Measurements from ENCODE around the gene MRGPRG.

MRGPRG gene

DNA sequence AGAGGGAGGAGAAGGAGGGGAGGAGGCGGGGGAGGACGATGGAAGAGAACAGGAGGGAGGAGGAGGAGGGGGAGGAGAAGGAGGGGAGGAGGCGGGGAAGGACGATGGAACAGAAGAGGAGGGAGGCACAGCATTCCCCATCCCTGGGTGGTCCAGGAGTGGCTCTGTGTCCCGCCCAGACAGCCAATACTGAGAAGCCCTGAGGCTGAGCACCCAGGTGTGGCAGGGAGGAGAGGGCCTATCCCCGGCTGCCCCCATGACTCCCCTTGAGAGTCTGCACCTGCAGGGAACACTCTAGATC, 12.9 kb upstream of the MRGPRG start:
- no peak overlapping the region for H3K27ac ChIP-seq (ENCODE audit: low read depth, low read length)
- no peaks in the 10 kb centered on the region for H3K36me3 ChIP-seq (ENCODE audit: low read length)
- no peaks in the 10 kb centered on the region for H3K9me3 ChIP-seq (ENCODE audit: insufficient read depth, low read length)
- H3K4me3 ChIP-seq (ENCODE audit: insufficient read depth, low read length, poor library complexity, severe bottlenecking) = no peak overlapping the region
- H3K4me2 ChIP-seq (ENCODE audit: low read depth, low read length, poor library complexity, severe bottlenecking) = no peak overlapping the region
- no peaks in the 10 kb centered on the region for H3K27me3 ChIP-seq (ENCODE audit: low read length)
- no peaks in the 10 kb centered on the region for H3K9me2 ChIP-seq (replicated peaks; ENCODE audit: insufficient read depth, low read length)
- no peak overlapping the region for H3K9ac ChIP-seq (ENCODE audit: low read length)
- H4K20me1 ChIP-seq (ENCODE audit: low read depth, low read length) = no peaks in the 10 kb centered on the region
- no peaks in the 10 kb centered on the region for H3K79me2 ChIP-seq (ENCODE audit: insufficient read depth, low read length)
- no peak overlapping the region for H2AFZ ChIP-seq (ENCODE audit: low read depth, low read length, severe bottlenecking)
- TF ChIP-seq, protein P1, sequence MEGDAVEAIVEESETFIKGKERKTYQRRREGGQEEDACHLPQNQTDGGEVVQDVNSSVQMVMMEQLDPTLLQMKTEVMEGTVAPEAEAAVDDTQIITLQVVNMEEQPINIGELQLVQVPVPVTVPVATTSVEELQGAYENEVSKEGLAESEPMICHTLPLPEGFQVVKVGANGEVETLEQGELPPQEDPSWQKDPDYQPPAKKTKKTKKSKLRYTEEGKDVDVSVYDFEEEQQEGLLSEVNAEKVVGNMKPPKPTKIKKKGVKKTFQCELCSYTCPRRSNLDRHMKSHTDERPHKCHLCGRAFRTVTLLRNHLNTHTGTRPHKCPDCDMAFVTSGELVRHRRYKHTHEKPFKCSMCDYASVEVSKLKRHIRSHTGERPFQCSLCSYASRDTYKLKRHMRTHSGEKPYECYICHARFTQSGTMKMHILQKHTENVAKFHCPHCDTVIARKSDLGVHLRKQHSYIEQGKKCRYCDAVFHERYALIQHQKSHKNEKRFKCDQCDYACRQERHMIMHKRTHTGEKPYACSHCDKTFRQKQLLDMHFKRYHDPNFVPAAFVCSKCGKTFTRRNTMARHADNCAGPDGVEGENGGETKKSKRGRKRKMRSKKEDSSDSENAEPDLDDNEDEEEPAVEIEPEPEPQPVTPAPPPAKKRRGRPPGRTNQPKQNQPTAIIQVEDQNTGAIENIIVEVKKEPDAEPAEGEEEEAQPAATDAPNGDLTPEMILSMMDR (IDR thresholded peaks at IDR 0.05; ENCODE audit: insufficient read depth, low read length, poor library complexity, severe bottlenecking) = no peak
- H3F3A ChIP-seq (ENCODE audit: insufficient read depth) = no peaks in the 10 kb centered on the region

DNA sequence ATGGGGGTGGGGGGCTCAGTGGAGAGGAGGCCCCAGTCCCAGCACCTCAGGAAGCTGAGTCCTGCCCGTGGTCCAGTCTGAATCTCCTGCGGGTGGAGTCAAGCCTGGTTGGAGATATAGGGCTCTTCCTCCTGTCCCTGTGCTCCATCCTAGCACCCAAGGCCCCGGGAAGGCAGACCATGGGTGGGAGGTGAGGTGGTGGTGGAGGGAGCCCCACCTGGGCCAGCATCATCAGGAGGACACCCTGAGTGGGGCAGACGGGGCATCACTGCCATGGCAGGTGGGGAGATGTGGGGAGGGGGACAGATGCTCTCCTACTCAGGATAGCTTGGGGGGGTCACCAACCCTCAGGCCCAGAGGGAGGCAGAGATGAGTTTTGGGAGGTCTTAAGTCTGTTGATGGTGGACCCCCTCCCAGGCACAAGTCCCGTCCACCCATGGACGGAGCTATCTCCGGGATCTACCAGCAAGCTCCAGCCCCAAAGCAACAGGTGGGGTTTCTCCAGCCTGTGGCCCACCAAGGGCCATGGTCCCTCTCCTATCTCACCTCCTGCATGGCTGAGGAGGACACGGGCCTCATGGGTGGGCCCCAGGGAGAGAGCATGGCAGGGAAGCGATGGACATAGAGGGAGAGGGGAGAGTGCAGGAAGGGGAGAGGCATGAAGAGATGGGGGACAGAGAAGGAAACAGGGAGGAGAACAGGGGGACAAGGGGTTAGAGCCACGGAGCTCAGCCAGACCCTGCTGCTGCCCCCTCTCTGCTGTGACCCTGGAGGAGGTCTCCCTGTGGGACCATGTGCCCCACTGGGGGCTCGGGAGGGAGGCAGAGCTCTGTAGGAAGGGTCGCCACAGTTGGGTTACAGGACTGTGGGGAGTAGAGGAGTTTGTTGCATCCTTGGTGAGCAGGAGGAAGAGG, 12.3 kb upstream of the MRGPRG start:
- TF ChIP-seq, protein P1 (IDR thresholded peaks at IDR 0.05; ENCODE audit: insufficient read depth, low read length, poor library complexity, severe bottlenecking) = no peak
- TF ChIP-seq EZH2phosphoT487 (conservative IDR thresholded peaks at IDR 0.05; ENCODE audit: low read length) = no peak
- Histone ChIP-seq H4K20me1 (ENCODE audit: low read depth, low read length) (no peaks in the 10 kb centered on the region), H3K36me3 (ENCODE audit: low read length) (no peaks in the 10 kb centered on the region), H3F3A (ENCODE audit: insufficient read depth) (no peaks in the 10 kb centered on the region), H3K4me3 (ENCODE audit: insufficient read depth, low read length, poor library complexity, severe bottlenecking) (no peak overlapping the region), H3K27ac (ENCODE audit: low read depth, low read length) (no peak overlapping the region), H3K9ac (ENCODE audit: low read length) (no peak overlapping the region), H3K79me2 (ENCODE audit: insufficient read depth, low read length) (no peaks in the 10 kb centered on the region), H3K4me2 (ENCODE audit: low read depth, low read length, poor library complexity, severe bottlenecking) (no peak overlapping the region), H3K9me2 (replicated peaks; ENCODE audit: insufficient read depth, low read length) (no peaks in the 10 kb centered on the region), H2AFZ (ENCODE audit: low read depth, low read length, severe bottlenecking) (no peak overlapping the region), H3K9me3 (ENCODE audit: insufficient read depth, low read length) (no peaks in the 10 kb centered on the region), H3K27me3 (ENCODE audit: low read length) (no peaks in the 10 kb centered on the region)

DNA sequence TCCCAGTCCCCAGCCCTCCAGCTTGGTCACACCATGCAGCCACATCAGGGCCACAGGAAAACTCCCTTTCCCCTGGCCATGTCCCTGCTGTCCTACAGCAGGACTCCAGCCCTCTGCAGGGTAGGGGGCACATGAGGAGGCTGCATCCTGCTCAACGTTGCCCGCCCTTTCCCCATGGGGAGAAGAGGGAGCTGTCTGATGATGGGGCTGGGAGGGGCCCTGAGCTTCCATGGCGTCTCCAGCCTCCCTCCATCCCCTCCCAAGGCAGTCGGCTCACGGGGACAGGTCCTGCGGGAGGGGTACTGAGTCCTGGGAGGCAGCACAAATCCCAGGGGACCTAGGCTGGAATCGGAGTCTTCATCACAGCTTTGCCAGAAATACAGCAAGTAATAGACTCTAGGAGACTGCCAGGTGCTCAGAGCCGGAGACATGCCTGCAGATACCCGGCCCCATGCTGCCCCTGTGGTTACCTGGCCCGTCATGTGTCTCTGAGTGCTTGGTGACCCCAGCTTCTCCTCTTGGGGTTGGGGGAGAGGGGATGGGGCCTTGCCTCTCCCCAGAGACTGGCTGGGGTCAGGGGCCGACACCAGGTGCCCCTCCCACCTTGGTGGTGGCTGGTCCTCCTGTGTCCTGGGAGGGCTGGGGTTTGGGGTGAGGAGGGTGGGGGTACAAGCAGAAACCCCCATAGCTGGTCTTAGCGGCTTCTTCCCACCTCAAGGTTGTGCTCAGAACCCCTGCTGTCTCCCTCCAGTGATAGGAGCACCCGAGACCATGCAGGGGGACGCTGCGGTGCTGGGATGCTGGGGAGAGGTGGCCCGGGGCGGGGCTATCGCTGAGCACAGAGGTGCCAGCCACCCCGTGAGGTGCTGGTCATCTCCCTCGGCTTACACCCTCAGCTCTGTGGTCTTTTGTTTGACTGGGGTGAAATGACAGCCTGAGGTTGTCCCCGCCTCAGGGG, 11.3 kb upstream of the MRGPRG start:
- Histone ChIP-seq H2AFZ (ENCODE audit: low read depth, low read length, severe bottlenecking) (no peak overlapping the region), H3K79me2 (ENCODE audit: insufficient read depth, low read length) (no peaks in the 10 kb centered on the region), H3K27ac (ENCODE audit: low read depth, low read length) (no peak overlapping the region), H3K9me2 (replicated peaks; ENCODE audit: insufficient read depth, low read length) (no peaks in the 10 kb centered on the region), H3K4me2 (ENCODE audit: low read depth, low read length, poor library complexity, severe bottlenecking) (no peak overlapping the region), H3K9ac (ENCODE audit: low read length) (no peak overlapping the region), H3F3A (ENCODE audit: insufficient read depth) (no peaks in the 10 kb centered on the region), H3K9me3 (ENCODE audit: insufficient read depth, low read length) (no peaks in the 10 kb centered on the region), H3K4me3 (ENCODE audit: insufficient read depth, low read length, poor library complexity, severe bottlenecking) (no peak overlapping the region), H3K27me3 (ENCODE audit: low read length) (no peaks in the 10 kb centered on the region), H3K36me3 (ENCODE audit: low read length) (no peaks in the 10 kb centered on the region), H4K20me1 (ENCODE audit: low read depth, low read length) (no peaks in the 10 kb centered on the region)
- TF ChIP-seq, protein P1 (IDR thresholded peaks at IDR 0.05; ENCODE audit: insufficient read depth, low read length, poor library complexity, severe bottlenecking) = no peak
- TF ChIP-seq EZH2phosphoT487 (conservative IDR thresholded peaks at IDR 0.05; ENCODE audit: low read length) = no peak

All from SU-DHL-6 (cell line).